Measurements from ENCODE around the gene GLYATL3.

GLYATL3 gene

GRCh38 chr6:49490633-49491032, 9.1 kb upstream of the GLYATL3 start:
- Histone ChIP-seq H3K9ac (ENCODE audit: low read depth, low read length) (no peak overlapping the region), H3K36me3 (ENCODE audit: insufficient read depth, low read length) (peaks cover 13% of the 10 kb centered on the region; the same call in 1 of the 2 replicates)

DNA sequence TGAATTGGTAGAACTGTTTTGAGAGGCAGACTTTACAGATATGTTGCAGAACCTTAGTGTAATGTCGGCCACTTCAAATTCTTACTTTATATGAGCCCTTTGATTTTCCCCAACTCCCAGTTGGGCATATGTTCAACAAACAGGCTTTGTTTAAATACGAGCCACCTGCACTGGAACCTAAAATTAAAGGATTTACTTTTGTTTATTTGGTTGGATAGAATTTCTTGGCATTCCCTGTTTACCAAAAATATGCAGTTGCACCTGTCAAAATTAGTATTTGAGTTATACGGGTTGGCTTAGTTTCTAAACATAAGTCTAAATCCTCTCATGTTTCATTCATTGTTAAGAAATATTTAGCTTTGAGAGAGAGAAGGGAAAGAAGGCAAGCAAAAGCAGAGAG, 2.4 kb upstream of the GLYATL3 start:
- no peaks in the 10 kb centered on the region; the same call in 1 of the 2 replicates for H3K4me1 ChIP-seq (ENCODE audit: insufficient read depth, low read length)
- no peaks in the 10 kb centered on the region for H3K36me3 ChIP-seq (ENCODE audit: insufficient read depth, low read length)

More at GRCh38 chr6:49490633-49491032, 9.1 kb upstream of the GLYATL3 start:
- Histone ChIP-seq H3K4me1 (ENCODE audit: insufficient read depth, low read length) (no peaks in the 10 kb centered on the region), H3K9me3 (ENCODE audit: control insufficient read depth, insufficient read depth, low read length) (no peaks in the 10 kb centered on the region)

GRCh38 chr6:49499126-49499525, 597 bp upstream of the GLYATL3 start:
- H3K4me1 ChIP-seq (ENCODE audit: insufficient read depth, low read length), result no peaks in the 10 kb centered on the region; the same call in 1 of the 2 replicates
- no peak overlapping the region for H3K9ac ChIP-seq (ENCODE audit: low read depth, low read length)
- H3K9me3 ChIP-seq (ENCODE audit: control insufficient read depth, insufficient read depth, low read length), result no peaks in the 10 kb centered on the region
- no peaks in the 10 kb centered on the region for H3K36me3 ChIP-seq (ENCODE audit: insufficient read depth, low read length)

More for the DNA sequence above, 2.4 kb upstream of the GLYATL3 start:
- no peak overlapping the region for H3K9ac ChIP-seq (ENCODE audit: low read depth, low read length)
- no peaks in the 10 kb centered on the region for H3K9me3 ChIP-seq (ENCODE audit: control insufficient read depth, insufficient read depth, low read length)

DNA sequence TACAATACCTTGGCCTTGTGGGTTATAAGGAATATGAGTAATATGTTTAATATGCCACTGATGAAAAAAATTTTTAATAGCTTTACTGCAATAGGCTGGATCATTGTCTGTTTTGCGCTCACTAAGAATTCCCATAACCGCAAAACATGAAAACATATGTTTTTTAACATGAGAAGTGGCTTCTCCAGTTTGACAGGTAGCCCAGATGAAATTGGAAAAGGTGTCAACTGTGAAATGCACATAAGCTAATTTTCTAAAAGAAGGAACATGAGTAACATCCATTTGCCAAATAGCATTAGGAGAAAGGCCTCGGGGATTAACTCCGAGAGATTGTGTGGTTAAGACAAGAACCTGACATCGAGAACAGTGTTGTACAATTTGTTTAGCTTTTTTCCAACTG, 4.9 kb downstream of the GLYATL3 start:
- no peaks in the 10 kb centered on the region for H3K36me3 ChIP-seq (ENCODE audit: insufficient read depth, low read length)
- H3K4me1 ChIP-seq (ENCODE audit: insufficient read depth, low read length), result no peaks in the 10 kb centered on the region
- H3K9ac ChIP-seq (ENCODE audit: low read depth, low read length), result no peak overlapping the region
- H3K9me3 ChIP-seq (ENCODE audit: control insufficient read depth, insufficient read depth, low read length), result no peaks in the 10 kb centered on the region

DNA sequence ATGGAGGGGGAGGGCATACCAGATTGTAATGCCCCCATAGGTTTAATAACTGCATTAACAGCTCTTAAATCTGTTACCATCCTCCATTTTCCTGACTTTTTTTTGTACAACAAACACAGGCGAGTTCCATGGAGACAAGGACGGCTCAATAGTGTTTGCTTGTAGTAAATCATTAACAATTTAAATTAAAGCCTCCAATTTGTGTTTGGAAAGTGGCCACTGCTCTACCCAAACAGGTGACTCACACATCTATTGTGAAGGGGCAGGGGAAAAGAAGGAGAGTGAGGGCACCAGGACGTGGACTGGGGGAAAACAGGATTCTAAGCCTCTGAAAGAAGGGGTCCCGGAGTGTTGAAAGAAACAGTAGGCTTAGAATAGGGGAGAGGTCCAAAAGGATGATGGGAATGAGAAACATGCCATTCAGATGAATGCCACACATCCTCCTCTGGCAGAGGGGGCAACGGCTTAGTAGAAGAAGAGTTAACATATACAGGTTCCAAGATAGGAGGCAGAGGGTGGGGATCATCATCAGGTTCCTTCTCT, 6.9 kb downstream of the GLYATL3 start:
- Histone ChIP-seq H3K4me1 (ENCODE audit: insufficient read depth, low read length) (no peaks in the 10 kb centered on the region), H3K9me3 (ENCODE audit: control insufficient read depth, insufficient read depth, low read length) (no peaks in the 10 kb centered on the region), H3K9ac (ENCODE audit: low read depth, low read length) (no peak overlapping the region), H3K36me3 (ENCODE audit: insufficient read depth, low read length) (no peaks in the 10 kb centered on the region)

DNA sequence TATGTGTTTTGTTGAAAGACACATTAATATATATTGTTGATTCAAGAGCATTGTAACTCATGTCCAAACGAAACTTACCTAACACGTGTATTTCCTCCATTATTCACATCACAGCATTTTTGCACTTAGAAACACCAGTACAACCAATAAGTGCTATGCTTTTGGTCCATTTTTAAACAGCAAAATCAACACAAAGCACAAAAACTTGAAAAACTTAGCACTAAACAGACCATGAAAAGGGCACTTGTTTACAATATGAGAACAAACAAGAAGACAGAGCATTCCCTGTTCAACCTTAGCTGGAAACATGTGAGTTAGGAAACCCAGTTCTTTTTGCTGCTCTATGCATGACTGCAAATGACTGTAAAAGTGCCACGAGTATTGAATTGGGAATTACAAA, 9.6 kb downstream of the GLYATL3 start:
- no peaks in the 10 kb centered on the region for H3K4me1 ChIP-seq (ENCODE audit: insufficient read depth, low read length)
- no peaks in the 10 kb centered on the region for H3K9me3 ChIP-seq (ENCODE audit: control insufficient read depth, insufficient read depth, low read length)
- no peaks in the 10 kb centered on the region for H3K36me3 ChIP-seq (ENCODE audit: insufficient read depth, low read length)
- no peak overlapping the region for H3K9ac ChIP-seq (ENCODE audit: low read depth, low read length)

DNA sequence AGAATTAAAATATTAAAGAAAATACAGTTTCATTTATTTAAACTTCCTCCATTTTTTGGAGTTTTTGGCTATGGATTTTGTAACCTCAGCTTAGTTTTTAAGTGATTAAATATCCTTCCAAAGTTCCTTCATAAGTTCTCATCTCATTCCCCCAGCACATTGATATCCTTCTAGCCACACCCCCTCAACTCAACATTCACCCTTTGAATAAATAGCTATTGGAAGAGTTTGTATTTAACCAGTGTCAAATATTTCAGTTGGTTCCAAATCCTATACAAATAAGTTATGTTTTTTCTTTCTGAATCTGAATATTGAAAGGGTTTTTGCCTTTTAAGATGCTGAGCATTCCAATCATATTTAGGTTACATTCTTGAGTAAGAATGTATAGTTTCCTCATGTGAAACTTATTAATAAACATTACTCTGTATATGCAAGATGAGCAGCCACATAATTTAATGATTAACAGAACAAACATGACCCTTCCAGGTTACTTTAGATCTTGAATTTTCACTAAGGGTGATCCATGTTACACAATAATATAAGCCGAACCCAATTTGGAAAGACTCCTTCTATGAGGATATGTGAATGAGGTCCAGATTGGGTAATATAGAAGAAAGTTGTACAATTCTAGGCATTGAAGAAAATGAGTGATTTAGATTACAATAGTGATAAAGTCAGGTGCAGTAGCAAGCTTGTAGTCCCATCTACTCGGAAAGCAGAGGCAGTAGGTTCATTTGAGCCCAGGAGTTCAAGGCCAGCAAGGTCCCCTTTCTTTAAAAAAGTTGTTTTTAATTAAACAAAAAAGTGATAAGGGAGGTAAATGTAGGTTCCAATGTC, 13.6 kb downstream of the GLYATL3 start:
- H3K4me1 ChIP-seq (ENCODE audit: insufficient read depth, low read length), result no peaks in the 10 kb centered on the region
- H3K9me3 ChIP-seq (ENCODE audit: control insufficient read depth, insufficient read depth, low read length), result no peaks in the 10 kb centered on the region
- H3K9ac ChIP-seq (ENCODE audit: low read depth, low read length), result no peak overlapping the region
- H3K36me3 ChIP-seq (ENCODE audit: insufficient read depth, low read length), result no peaks in the 10 kb centered on the region

DNA sequence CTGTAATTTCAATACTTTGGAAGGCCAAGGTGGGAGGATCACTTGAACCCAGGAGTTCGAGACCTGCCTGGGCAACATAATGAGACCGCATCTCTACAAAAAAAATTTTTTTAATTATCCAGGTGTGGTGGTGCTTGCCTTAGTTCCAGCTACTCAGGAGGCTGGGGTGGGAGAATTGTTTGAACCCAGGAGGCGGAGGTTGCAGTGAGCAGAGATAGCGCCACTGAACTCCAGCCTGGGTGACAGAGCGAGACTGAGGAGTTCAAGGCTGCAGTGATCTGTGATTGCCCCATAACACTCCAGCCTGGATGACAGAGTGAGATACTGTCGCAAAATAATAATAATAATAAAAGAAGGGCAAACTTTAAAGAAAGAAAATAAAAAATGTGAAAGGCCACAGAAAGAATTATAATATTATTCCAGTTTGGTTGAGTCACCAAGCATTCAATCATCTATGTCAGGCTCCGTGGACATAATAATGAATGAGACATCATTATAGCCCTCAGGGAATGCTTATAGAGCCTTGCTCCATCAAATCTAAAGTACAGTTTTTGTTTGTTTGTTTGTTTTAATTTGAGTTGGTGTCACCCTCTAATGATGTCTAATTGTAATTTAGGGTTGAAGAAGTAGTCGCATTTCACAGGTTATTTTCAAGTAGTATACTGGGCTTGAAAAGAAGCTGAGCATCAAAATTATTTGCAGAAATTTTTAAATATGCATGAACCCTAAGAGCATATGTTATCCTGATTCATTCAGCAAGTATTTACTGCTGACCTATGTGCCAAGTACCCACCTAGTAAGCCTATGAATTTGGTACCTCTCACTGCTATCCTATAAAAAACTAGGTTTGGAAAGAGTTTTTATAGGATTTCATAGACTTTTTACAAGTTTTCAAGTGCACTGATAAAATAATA, 15.1 kb downstream of the GLYATL3 start:
- Histone ChIP-seq H3K4me1 (ENCODE audit: insufficient read depth, low read length) (no peaks in the 10 kb centered on the region), H3K9ac (ENCODE audit: low read depth, low read length) (no peak overlapping the region), H3K36me3 (ENCODE audit: insufficient read depth, low read length) (no peaks in the 10 kb centered on the region), H3K9me3 (ENCODE audit: control insufficient read depth, insufficient read depth, low read length) (no peaks in the 10 kb centered on the region)

DNA sequence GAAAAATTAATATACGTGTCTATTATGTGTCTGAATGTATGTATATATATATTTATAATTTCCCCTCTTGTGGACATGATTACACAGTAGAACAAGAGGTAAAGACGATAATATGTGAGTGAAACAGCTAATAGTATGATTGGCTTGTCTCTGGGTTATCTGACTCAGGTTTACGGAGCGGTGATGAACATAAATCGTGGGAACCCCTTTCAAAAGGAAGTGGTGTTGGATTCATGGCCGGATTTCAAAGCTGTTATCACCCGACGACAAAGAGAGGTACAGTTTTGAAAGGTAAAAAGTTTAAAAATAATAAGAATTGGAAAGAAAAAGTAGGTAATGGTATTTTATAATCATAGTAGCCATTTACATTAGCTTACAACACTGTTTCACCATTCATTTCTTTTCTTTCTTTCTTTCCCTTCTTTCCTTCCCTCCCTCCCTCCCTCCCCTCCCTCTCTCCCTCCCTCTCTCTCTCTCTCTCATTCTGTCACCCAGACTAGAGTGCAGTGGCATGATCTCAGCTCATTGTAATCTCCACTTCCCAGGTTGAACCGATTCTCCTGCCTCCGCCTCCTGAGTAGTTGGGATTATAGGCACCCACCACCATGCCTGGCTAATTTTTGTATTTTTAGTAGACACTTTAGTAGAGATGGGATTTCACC, 15.9 kb downstream of the GLYATL3 start:
- Histone ChIP-seq H3K9me3 (ENCODE audit: control insufficient read depth, insufficient read depth, low read length) (no peaks in the 10 kb centered on the region), H3K36me3 (ENCODE audit: insufficient read depth, low read length) (no peaks in the 10 kb centered on the region), H3K4me1 (ENCODE audit: insufficient read depth, low read length) (no peaks in the 10 kb centered on the region), H3K9ac (ENCODE audit: low read depth, low read length) (no peak overlapping the region)

DNA sequence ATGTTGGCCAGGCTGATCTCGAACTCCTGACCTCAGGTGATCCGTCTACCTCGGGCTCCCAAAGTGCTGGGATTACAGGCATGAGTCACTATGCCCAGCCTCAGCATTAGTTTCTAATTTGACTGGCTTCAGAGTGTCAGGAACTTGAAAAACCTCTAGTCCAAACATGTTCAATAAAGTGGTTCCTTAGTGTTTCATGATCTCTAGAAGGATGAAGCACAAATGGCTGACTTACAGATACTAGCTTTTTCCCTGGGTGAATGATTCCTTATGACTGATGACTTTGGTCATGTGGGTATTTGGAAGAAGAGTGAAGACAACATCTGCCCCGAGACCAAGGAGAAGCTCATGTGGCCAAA, 16.4 kb downstream of the GLYATL3 start:
- no peaks in the 10 kb centered on the region for H3K4me1 ChIP-seq (ENCODE audit: insufficient read depth, low read length)
- H3K36me3 ChIP-seq (ENCODE audit: insufficient read depth, low read length), result no peaks in the 10 kb centered on the region
- no peaks in the 10 kb centered on the region for H3K9me3 ChIP-seq (ENCODE audit: control insufficient read depth, insufficient read depth, low read length)
- no peak overlapping the region for H3K9ac ChIP-seq (ENCODE audit: low read depth, low read length)

DNA sequence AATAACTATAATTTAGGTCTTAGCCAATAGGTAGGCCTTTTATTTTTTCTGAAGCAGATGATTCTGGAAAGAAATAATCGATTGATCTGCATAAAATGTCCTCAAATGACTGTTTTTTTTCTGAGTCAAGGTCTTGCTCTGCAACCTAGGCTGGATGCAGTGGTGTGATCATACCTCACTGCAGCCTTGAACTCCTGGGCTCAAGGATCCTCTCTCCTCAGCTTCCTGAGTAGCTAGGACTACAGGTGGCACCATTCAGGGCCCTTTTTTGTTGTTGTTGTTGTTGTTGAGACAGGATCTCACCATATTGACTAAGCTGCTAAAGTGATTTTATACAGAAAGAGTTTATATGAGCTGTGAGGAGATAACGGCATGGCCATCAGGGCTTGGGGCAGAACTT, 18.2 kb downstream of the GLYATL3 start:
- H3K36me3 ChIP-seq (ENCODE audit: insufficient read depth, low read length), result no peaks in the 10 kb centered on the region
- H3K4me1 ChIP-seq (ENCODE audit: insufficient read depth, low read length), result no peaks in the 10 kb centered on the region
- H3K9ac ChIP-seq (ENCODE audit: low read depth, low read length), result no peak overlapping the region
- H3K9me3 ChIP-seq (ENCODE audit: control insufficient read depth, insufficient read depth, low read length), result no peaks in the 10 kb centered on the region

DNA sequence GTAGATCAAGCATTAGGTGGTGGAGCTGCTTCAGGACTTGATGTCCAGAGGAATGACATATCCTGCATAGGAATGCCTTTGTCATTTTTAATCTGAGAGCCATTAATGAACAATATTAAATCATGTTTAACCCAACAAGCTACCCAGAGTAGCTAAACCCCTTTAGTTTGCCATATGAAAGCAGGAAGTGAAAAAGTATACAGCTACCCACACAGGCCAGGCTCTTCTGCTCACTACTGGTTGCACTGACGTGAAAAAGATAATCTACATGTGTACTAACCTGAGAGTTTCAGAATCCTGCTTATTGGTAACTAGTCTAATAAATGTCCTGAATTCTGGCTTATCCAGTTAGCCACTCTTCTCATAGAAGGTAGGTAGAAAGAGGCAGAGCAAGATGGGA, 19.9 kb downstream of the GLYATL3 start:
- no peaks in the 10 kb centered on the region for H3K36me3 ChIP-seq (ENCODE audit: insufficient read depth, low read length)
- no peaks in the 10 kb centered on the region for H3K9me3 ChIP-seq (ENCODE audit: control insufficient read depth, insufficient read depth, low read length)
- no peaks in the 10 kb centered on the region for H3K4me1 ChIP-seq (ENCODE audit: insufficient read depth, low read length)
- H3K9ac ChIP-seq (ENCODE audit: low read depth, low read length), result no peak overlapping the region

GRCh38 chr6:49522710-49523593, 23.2 kb downstream of the GLYATL3 start:
- H3K36me3 ChIP-seq (ENCODE audit: insufficient read depth, low read length), result no peaks in the 10 kb centered on the region
- no peaks in the 10 kb centered on the region for H3K9me3 ChIP-seq (ENCODE audit: control insufficient read depth, insufficient read depth, low read length)
- peaks cover 8% of the 10 kb centered on the region for H3K4me1 ChIP-seq (ENCODE audit: insufficient read depth, low read length)
- no peak overlapping the region for H3K9ac ChIP-seq (ENCODE audit: low read depth, low read length)

Measured in ES-I3 (cell line).